Measurements from ENCODE around the gene SPECC1. TPM values are rescaled to one million over a fixed set of nuclear protein-coding genes. Genes with fewer than 3 reads are reported as not detected.
A peak's percentile ranks its signal among the peaks of the same experiment; 100 is the strongest.

SPECC1 gene
- total RNA-seq, 1 experiment from 2014 or later, result 46.4 TPM

GRCh38 chr17:20067711-20068110 is 58.6 kb downstream of the SPECC1 start:
- Histone ChIP-seq H3K27me3 (ENCODE audit: low read length) (no peaks in the 10 kb centered on the region), H3K27ac (ENCODE audit: low read length) (no peak overlapping the region), H3K4me2 (ENCODE audit: low read length) (no peak overlapping the region), H3F3A (ENCODE audit: low read length, unreplicated experiment) (peaks cover 23% of the 10 kb centered on the region), H3K79me2 (ENCODE audit: low read length) (no peaks in the 10 kb centered on the region), H4K20me1 (ENCODE audit: low read length) (no peaks in the 10 kb centered on the region), H3K36me3 (ENCODE audit: low read depth, low read length) (no peaks in the 10 kb centered on the region), H3K4me1 (ENCODE audit: insufficient read depth, low read length) (peaks cover 45% of the 10 kb centered on the region), H3K4me3 (ENCODE audit: low read length) (no peak overlapping the region), H3K9me3 (ENCODE audit: low read length) (no peaks in the 10 kb centered on the region), H2AFZ (ENCODE audit: low read length) (no peak overlapping the region), H3K9me2 (replicated peaks; ENCODE audit: low read length) (no peaks in the 10 kb centered on the region), H3K9ac (ENCODE audit: low read length) (no peak overlapping the region)
- POLR2A ChIA-PET (ENCODE audit: unreplicated experiment), result no interaction called here
- no peak for DNase-seq
- no TSS peak for BruUV-seq (replicated peaks)
- no peak for TF ChIP-seq EZH2 (IDR thresholded peaks at IDR 0.05; ENCODE audit: low read length, unreplicated experiment)
- no peak for TF ChIP-seq EZH2phosphoT487 (IDR thresholded peaks at IDR 0.05; ENCODE audit: borderline replicate concordance, low read length)
- TF ChIP-seq CTCF (conservative IDR thresholded peaks at IDR 0.05; ENCODE audit: low read depth, low read length), result no peak
- CTCF ChIA-PET, result no interaction called here
- intact Hi-C loops (cut with micrococcal nuclease), result loop anchor here (10.0 kb wide), 1 partner anchor 47 kb away; no protein-coding TSS in a partner anchor
- no peak for ATAC-seq

DNA sequence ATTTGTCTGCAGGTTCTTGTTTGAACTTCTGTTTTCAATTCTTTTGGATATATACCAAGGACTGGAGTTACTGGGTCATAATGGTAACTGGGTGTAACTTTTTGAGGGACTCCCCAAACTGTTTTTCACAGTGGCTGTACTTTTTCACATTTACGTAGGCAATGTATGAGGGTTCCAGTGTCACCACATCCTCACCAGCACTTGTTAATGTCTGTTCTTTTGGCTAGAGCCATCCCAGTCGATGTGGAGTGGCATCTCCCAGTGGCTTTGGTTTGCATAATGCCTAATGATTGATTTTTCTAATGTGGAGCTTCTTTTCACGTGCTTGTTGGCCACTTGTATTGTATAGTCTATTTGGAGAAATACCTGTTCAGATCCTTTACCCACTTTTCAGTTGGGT is 59.3 kb downstream of the SPECC1 start:
- H3K9ac ChIP-seq (ENCODE audit: low read length), result no peak overlapping the region
- no peak overlapping the region for H2AFZ ChIP-seq (ENCODE audit: low read length)
- peaks cover 38% of the 10 kb centered on the region for H3K4me1 ChIP-seq (ENCODE audit: insufficient read depth, low read length)
- ATAC-seq (no peak), DNase-seq (no peak)
- peaks cover 17% of the 10 kb centered on the region for H3F3A ChIP-seq (ENCODE audit: low read length, unreplicated experiment)
- no peaks in the 10 kb centered on the region for H3K9me3 ChIP-seq (ENCODE audit: low read length)
- no peak overlapping the region for H3K4me3 ChIP-seq (ENCODE audit: low read length)
- H3K27me3 ChIP-seq (ENCODE audit: low read length), result no peaks in the 10 kb centered on the region
- H3K79me2 ChIP-seq (ENCODE audit: low read length), result no peaks in the 10 kb centered on the region
- H4K20me1 ChIP-seq (ENCODE audit: low read length), result no peaks in the 10 kb centered on the region
- TF ChIP-seq EZH2 (IDR thresholded peaks at IDR 0.05; ENCODE audit: low read length, unreplicated experiment) (no peak), CTCF (conservative IDR thresholded peaks at IDR 0.05; ENCODE audit: low read depth, low read length) (no peak), EZH2phosphoT487 (IDR thresholded peaks at IDR 0.05; ENCODE audit: borderline replicate concordance, low read length) (no peak)
- no TSS peak for BruUV-seq (replicated peaks)
- no peak overlapping the region for H3K4me2 ChIP-seq (ENCODE audit: low read length)
- intact Hi-C loops (cut with micrococcal nuclease), result loop anchor here (10.0 kb wide), 1 partner anchor 46 kb away; no protein-coding TSS in a partner anchor
- ChIA-PET CTCF (no interaction called here), POLR2A (ENCODE audit: unreplicated experiment) (no interaction called here)
- no peaks in the 10 kb centered on the region for H3K36me3 ChIP-seq (ENCODE audit: low read depth, low read length)
- no peaks in the 10 kb centered on the region for H3K9me2 ChIP-seq (replicated peaks; ENCODE audit: low read length)
- H3K27ac ChIP-seq (ENCODE audit: low read length), result no peak overlapping the region

DNA sequence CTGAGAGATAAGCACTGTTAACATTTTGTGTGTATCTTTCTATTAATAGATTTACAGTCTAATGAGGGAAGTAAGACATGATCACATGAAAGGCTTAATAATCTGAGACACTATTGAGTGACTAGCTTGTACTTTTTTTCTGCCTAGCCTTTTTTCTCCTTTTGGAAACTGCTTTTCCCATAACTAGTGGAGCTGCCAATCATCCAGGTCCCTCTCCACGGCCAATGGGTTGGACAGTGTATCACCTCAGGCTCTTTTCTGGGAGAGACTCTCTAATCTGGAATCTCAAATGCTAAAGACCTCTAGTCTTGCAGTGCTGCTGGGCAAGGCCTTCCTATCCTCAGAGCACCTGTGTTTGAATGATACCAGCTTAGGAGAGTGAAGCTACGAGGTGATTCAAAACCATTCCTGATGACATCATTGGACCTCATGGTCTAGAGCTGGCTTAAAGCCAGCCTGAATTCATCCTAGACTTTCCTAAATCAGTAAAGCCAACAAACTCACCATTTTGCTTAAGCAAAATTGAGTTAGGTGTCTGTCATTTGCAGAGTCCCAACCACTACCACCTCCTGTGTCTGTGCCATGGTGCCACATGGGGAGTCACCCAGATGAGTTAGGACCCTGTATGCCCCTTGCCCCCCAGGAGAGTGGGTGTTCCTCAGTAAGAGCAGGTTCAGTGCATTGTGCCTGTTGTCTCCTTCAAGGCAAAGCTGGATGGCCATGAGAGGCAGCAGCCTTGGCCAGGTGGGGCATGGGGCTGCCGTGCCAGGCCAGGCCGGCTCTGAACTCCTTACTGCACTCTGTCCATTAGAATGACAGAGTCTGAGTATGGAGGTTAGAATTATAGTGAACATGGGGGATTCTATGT is 62.9 kb downstream of the SPECC1 start:
- peaks cover 2% of the 10 kb centered on the region for H3K4me1 ChIP-seq (ENCODE audit: insufficient read depth, low read length)
- H3K4me3 ChIP-seq (ENCODE audit: low read length), result no peak overlapping the region
- no peak for TF ChIP-seq CTCF (conservative IDR thresholded peaks at IDR 0.05; ENCODE audit: low read depth, low read length)
- no peak for TF ChIP-seq EZH2phosphoT487 (IDR thresholded peaks at IDR 0.05; ENCODE audit: borderline replicate concordance, low read length)
- no peak for TF ChIP-seq EZH2 (IDR thresholded peaks at IDR 0.05; ENCODE audit: low read length, unreplicated experiment)
- H3K27ac ChIP-seq (ENCODE audit: low read length), result no peak overlapping the region
- no peaks in the 10 kb centered on the region for H3K27me3 ChIP-seq (ENCODE audit: low read length)
- no peaks in the 10 kb centered on the region for H3K79me2 ChIP-seq (ENCODE audit: low read length)
- no peak overlapping the region for H2AFZ ChIP-seq (ENCODE audit: low read length)
- ATAC-seq (no peak), DNase-seq (peak; percentile 14)
- CTCF ChIA-PET, result no interaction called here
- POLR2A ChIA-PET (ENCODE audit: unreplicated experiment), result interaction anchor here (0.7 kb wide), 1 partner anchor 62 kb away, joined by 3 read pairs; no protein-coding TSS in a partner anchor
- H3F3A ChIP-seq (ENCODE audit: low read length, unreplicated experiment), result no peaks in the 10 kb centered on the region
- no peak overlapping the region for H3K4me2 ChIP-seq (ENCODE audit: low read length)
- no peaks in the 10 kb centered on the region for H3K9me2 ChIP-seq (replicated peaks; ENCODE audit: low read length)
- intact Hi-C loops (cut with micrococcal nuclease), result no loop called here
- H3K9me3 ChIP-seq (ENCODE audit: low read length), result no peaks in the 10 kb centered on the region
- H3K36me3 ChIP-seq (ENCODE audit: low read depth, low read length), result no peaks in the 10 kb centered on the region
- no TSS peak for BruUV-seq (replicated peaks)
- no peaks in the 10 kb centered on the region for H4K20me1 ChIP-seq (ENCODE audit: low read length)
- H3K9ac ChIP-seq (ENCODE audit: low read length), result no peak overlapping the region

Measured in PC-3 (cell line).